GM12878 (cell line): ENCODE data around the gene FBXO5. TPM values are rescaled to one million over a fixed set of nuclear protein-coding genes. Genes with fewer than 3 reads are reported as not detected.
A peak's percentile ranks its signal among the peaks of the same experiment; 100 is the strongest.

Source experiments
- ATAC-seq: fragments of 200-7000 bp; cut with Tn5 transposase; 3 replicates; pipeline ENCODE4 v1.9.1; 2020; ENCODE audit warnings: mild to moderate bottlenecking, moderate library complexity
- BruUV-seq: library from RNA; stranded (reverse); fragments of 400-500 nt; replicated peaks from 2 replicates; lab custom pipeline; 2021; lab: Mats Ljungman, UMichigan
- CTCF ChIA-PET: fragments of 300-600 bp; sonication (Branson Sonifier 250); formaldehyde crosslinking; extraction: SDS; loops from one replicate; lab custom pipeline; 2021; ENCODE audit warnings: inconsistent platforms; lab: Yijun Ruan, JAX
- POLR2A ChIA-PET: fragments of 350-600 bp; formaldehyde crosslinking; extraction: SDS; loops from one replicate; lab custom pipeline; 2021; ENCODE audit warnings: inconsistent platforms; lab: Charles Lee
- RAD21 ChIA-PET: fragments of 300-600 bp; sonication (Branson Sonifier 250); formaldehyde crosslinking; loops from one replicate; lab custom pipeline; 2023; ENCODE audit warnings: antibody characterized with exemption; ENCODE audit not compliant: unreplicated experiment; lab: Charles Lee
- SMC1A ChIA-PET: fragments of 300-600 bp; sonication (Branson Sonifier 250); formaldehyde crosslinking; loops from one replicate; lab custom pipeline; 2023; ENCODE audit not compliant: unreplicated experiment, uncharacterized antibody; lab: Charles Lee
- DNase-seq: peaks from one replicate; pipeline ENCODE4 v3.0.0-alpha.2; 2011; ENCODE audit warnings: low read depth, low spot score
- FAIRE-seq: peaks from 3 replicates; lab custom pipeline; 2011; peaks lifted over from hg19 to GRCh38; lab: Jason Lieb, UNC
- H2AFZ ChIP-seq: 2 replicates; pipeline ENCODE4 v1.6.0; 2011; ENCODE audit warnings: low read depth, low read length, control low read depth; ENCODE audit not compliant: control insufficient read depth
- H3K27ac ChIP-seq: 2 replicates; pipeline ENCODE4 v1.5.1; 2011; ENCODE audit warnings: control low read depth; ENCODE audit not compliant: control insufficient read depth, insufficient read depth
- H3K27me3 ChIP-seq, 2 experiments: replicated peaks in 1 of 2; 2 replicates each; pipeline versions ENCODE4 v1.6.0 to v1.6.1; 2011; ENCODE audit warnings: low read length in 1 of 2; ENCODE audit not compliant: control insufficient read depth in 2 of 2, insufficient read depth in 2 of 2
- H3K36me3 ChIP-seq, 2 experiments: 2 replicates each; pipeline ENCODE4 v1.5.1; 2011; ENCODE audit warnings: low read length in 1 of 2; ENCODE audit not compliant: control insufficient read depth in 2 of 2, insufficient read depth in 2 of 2
- H3K4me1 ChIP-seq: 2 replicates; pipeline ENCODE4 v1.6.1; 2011; ENCODE audit warnings: mild to moderate bottlenecking, low read length, moderate library complexity, mixed read lengths; ENCODE audit not compliant: control insufficient read depth, insufficient read depth
- H3K4me2 ChIP-seq: 2 replicates; pipeline ENCODE4 v1.6.0; 2011; ENCODE audit warnings: control low read depth; ENCODE audit not compliant: control insufficient read depth, insufficient read depth
- H3K4me3 ChIP-seq: fragments of 200-600 bp; sonication (generic); 2 replicates; pipeline ENCODE4 v1.5.1; 2016
- H3K79me2 ChIP-seq: 2 replicates; pipeline ENCODE4 v1.6.0; 2011; ENCODE audit warnings: low read length; ENCODE audit not compliant: control insufficient read depth, insufficient read depth
- H3K9ac ChIP-seq: 2 replicates; pipeline ENCODE4 v1.8.0; 2011; ENCODE audit warnings: low read length, control low read depth, mixed read lengths; ENCODE audit not compliant: control insufficient read depth, insufficient read depth
- H3K9me3 ChIP-seq: replicated peaks from 3 replicates; pipeline ENCODE4 v1.5.1; 2011; ENCODE audit warnings: mild to moderate bottlenecking, low read length; ENCODE audit not compliant: control insufficient read depth, insufficient read depth
- H4K20me1 ChIP-seq: 2 replicates; pipeline ENCODE4 v1.6.0; 2011; ENCODE audit not compliant: control insufficient read depth, insufficient read depth
- ATF7 ChIP-seq: fragments of 450-650 bp; IDR thresholded peaks from 2 replicates; pipeline ENCODE4 v1.6.1; 2016; ENCODE audit warnings: low read depth, mild to moderate bottlenecking
- BHLHE40 ChIP-seq, 2 experiments: fragments of 450-650 bp in 1 of 2; IDR thresholded peaks; 2 replicates each; pipeline ENCODE4 v1.6.1; 2011 to 2017; ENCODE audit warnings: low read depth in 2 of 2, borderline replicate concordance in 1 of 2, improper control_type of control experiment in 1 of 2, low read length in 1 of 2, mild to moderate bottlenecking in 1 of 2
- BRCA1 ChIP-seq: IDR thresholded peaks from 2 replicates; pipeline ENCODE4 v1.6.1; 2011; ENCODE audit warnings: low read depth, low read length, improper control_type of control experiment
- CBX3 ChIP-seq: fragments of 200-600 bp; sonication (generic); IDR thresholded peaks from 2 replicates; pipeline ENCODE4 v1.6.1; 2016; ENCODE audit warnings: low read depth, borderline replicate concordance
- CTCF ChIP-seq, 3 experiments: IDR thresholded peaks in 2 of 3; conservative IDR thresholded peaks in 1 of 3; 2 replicates each; pipeline ENCODE4 v1.5.1; 2011; ENCODE audit warnings: low read depth in 3 of 3, low read length in 3 of 3, mild to moderate bottlenecking in 3 of 3, control low read depth in 2 of 3, moderate library complexity in 2 of 3, inconsistent platforms in 1 of 3, mixed read lengths in 1 of 3; ENCODE audit not compliant: control insufficient read depth in 2 of 3, insufficient read depth in 1 of 3; ENCODE audit errors: extremely low read depth in 1 of 3
- EGR1 ChIP-seq, 2 experiments: IDR thresholded peaks; 1 replicate in 1 of 2; 2 replicates in 1 of 2; pipeline ENCODE4 v1.6.1; 2011 to 2012; ENCODE audit warnings: low read depth in 2 of 2, low read length in 2 of 2, borderline replicate concordance in 1 of 2, mild to moderate bottlenecking in 1 of 2, moderate library complexity in 1 of 2
- KAT2A ChIP-seq: conservative IDR thresholded peaks from 2 replicates; pipeline ENCODE4 v1.6.1; 2011; ENCODE audit warnings: low read depth, low read length; ENCODE audit not compliant: control insufficient read depth
- MEF2A ChIP-seq: IDR thresholded peaks from 2 replicates; pipeline ENCODE4 v1.6.1; 2011; ENCODE audit warnings: low read depth, mild to moderate bottlenecking, low read length, moderate library complexity; ENCODE audit not compliant: insufficient read depth
- PKNOX1 ChIP-seq: fragments of 450-650 bp; IDR thresholded peaks from 2 replicates; pipeline ENCODE4 v1.6.1; 2016; ENCODE audit warnings: mild to moderate bottlenecking
- POLR2A ChIP-seq: IDR thresholded peaks from 2 replicates; pipeline ENCODE4 v1.6.1; 2011; ENCODE audit warnings: low read depth, mild to moderate bottlenecking, low read length
- RAD21 ChIP-seq: IDR thresholded peaks from 2 replicates; pipeline ENCODE4 v1.6.1; 2011; ENCODE audit warnings: mild to moderate bottlenecking, low read depth, low read length, moderate library complexity; ENCODE audit not compliant: insufficient read depth
- SMC3 ChIP-seq: IDR thresholded peaks from 2 replicates; pipeline ENCODE4 v1.6.1; 2011; ENCODE audit warnings: low read length, improper control_type of control experiment, borderline replicate concordance
- STAT3 ChIP-seq: IDR thresholded peaks from 2 replicates; pipeline ENCODE4 v1.6.1; 2011; ENCODE audit warnings: low read depth, low read length, improper control_type of control experiment
- TBL1XR1 ChIP-seq: IDR thresholded peaks from 2 replicates; pipeline ENCODE4 v1.6.1; 2012; ENCODE audit warnings: low read depth, low read length, improper control_type of control experiment
- WRNIP1 ChIP-seq: IDR thresholded peaks from 2 replicates; pipeline ENCODE4 v1.6.1; 2011; ENCODE audit warnings: low read depth, low read length, improper control_type of control experiment, borderline replicate concordance
- ZBTB4 ChIP-seq: fragments of 450-650 bp; formaldehyde crosslinking; IDR thresholded peaks from 2 replicates; pipeline ENCODE4 v1.4.0; 2022; ENCODE audit warnings: mild to moderate bottlenecking, moderate library complexity
- ZNF384 ChIP-seq: IDR thresholded peaks from 2 replicates; pipeline ENCODE4 v1.6.1; 2012; ENCODE audit warnings: low read depth, mild to moderate bottlenecking, low read length, improper control_type of control experiment, borderline replicate concordance
- WGBS: methylation state at CpG from one replicate; pipeline ENCODE4 v1.1.6; 2016; ENCODE audit warnings: low lambda C conversion rate; ENCODE audit not compliant: insufficient replicate concordance, insufficient coverage; ENCODE audit errors: missing lambda C conversion rate; 5-methylcytosine and 5-hydroxymethylcytosine counted together
- in situ Hi-C: fragments of 300-500 bp; cut with MboI; formaldehyde crosslinking; loops from 9 replicates; pipeline ENCODE4 v1.14.3; 2018; ENCODE audit warnings: mixed read lengths
- intact Hi-C: fragments of 100-400 bp; cut with micrococcal nuclease; formaldehyde crosslinking; loops from one replicate; pipeline ENCODE4 v1.14.2; 2022; ENCODE audit not compliant: unreplicated experiment
- polyA plus RNA-seq, 11 experiments: library from polyadenylated mRNA; depleted of rRNA in 4 of 11; unstranded in 6 of 11; stranded (reverse) in 5 of 11; fragments of >200 nt; fragmentation: Nextera tagmentation in 4 of 11; fragmentation: Illumina TruSeq in 1 of 11; extraction: Ambion mirVana in 4 of 11; extraction: Trizol in 1 of 11; gene quantifications; 1 replicate in 1 of 11; 2 replicates in 10 of 11; pipeline versions ENCODE4 v1.2.1 to v1.2.3, GENCODE V29; 2011 to 2016; ENCODE audit warnings: inconsistent platforms in 2 of 11, missing spikeins in 2 of 11, low read depth in 1 of 11
- total RNA-seq, 4 experiments: library from RNA; depleted of rRNA in 3 of 4; stranded (reverse); fragments of >200 nt in 3 of 4; fragmentation: Illumina TruSeq in 1 of 4; extraction: Trizol in 1 of 4; gene quantifications; 2 replicates each; pipeline versions ENCODE4 v1.2.1 to v1.2.3, GENCODE V29; 2013 to 2021

Gene FBXO5
- total and polyA plus RNA-seq, 10 of the 15 experiments (the other 5 are each of a cell fraction or from before 2014, with no cell fraction given): 13.6 to 62.2 (median 37.7) TPM

- RAD21 ChIA-PET: interaction anchor here (0.8 to 1.8 kb wide), 3 partner anchors 51 to 73 kb away, joined by 5 to 16 read pairs (median 5); no protein-coding TSS in a partner anchor
- in situ Hi-C loops (loop anchor here (5.0 kb wide), 1 partner anchor 157 kb away; no protein-coding TSS in a partner anchor), intact Hi-C loops (loop anchor here (1.0 to 10.0 kb wide), 4 partner anchors 52 to 469 kb away; no protein-coding TSS in a partner anchor)
- DNase-seq (peak; percentile 45), ATAC-seq (peak; percentile 100), FAIRE-seq (peak; percentile 87)
- Histone ChIP-seq H3K27me3 (no peaks in the 10 kb centered on the region; a peak in 1 of 4 replicates), H4K20me1 (no peaks in the 10 kb centered on the region), H3K36me3 (no peaks in the 10 kb centered on the region), H3K9me3 (no peaks in the 10 kb centered on the region), H3K4me1 (no peaks in the 10 kb centered on the region), H3K79me2 (no peaks in the 10 kb centered on the region), H3K4me3 (no peak overlapping the region), H3K9ac (no peak overlapping the region), H2AFZ (no peak overlapping the region), H3K4me2 (no peak overlapping the region), H3K27ac (no peak overlapping the region)
- POLR2A ChIA-PET: no interaction called here
- BruUV-seq: no TSS peak
- under 1% methylated on average over 6 of the region's 6 CpGs for WGBS
- SMC1A ChIA-PET: interaction anchor here (0.6 to 3.4 kb wide), 4 partner anchors 23 to 76 kb away, joined by 3 to 23 read pairs (median 6); no protein-coding TSS in a partner anchor
- CTCF ChIA-PET: interaction anchor here (0.7 to 4.9 kb wide), 19 partner anchors 16 to 274 kb away, joined by 3 to 47 read pairs (median 4); partner anchors contain the start of gene VIP
- no peak for TF ChIP-seq POLR2A
- TF ChIP-seq BRCA1: no peak
- TF ChIP-seq ZNF384: no peak
- TF ChIP-seq MEF2A: no peak
- 0 out of 2 replicates have a peak, but pooled peaks have one; percentile 21 for TF ChIP-seq PKNOX1
- TF ChIP-seq BHLHE40 (IDR thresholded peaks at IDR 0.05; ENCODE audit: borderline replicate concordance in 1 of 2, low read depth in 2 of 2, low read length in 1 of 2): no peak
- peak; percentile 78 for TF ChIP-seq SMC3
- TF ChIP-seq WRNIP1: no peak
- TF ChIP-seq TBL1XR1: no peak
- TF ChIP-seq KAT2A: no peak
- no peak for TF ChIP-seq ATF7
- TF ChIP-seq CTCF (IDR thresholded peaks at IDR 0.05 in 2 of 3, conservative IDR thresholded peaks at IDR 0.05 in 1 of 3; ENCODE audit: control insufficient read depth in 2 of 3, extremely low read depth in 1 of 3, insufficient read depth in 1 of 3, low read depth in 3 of 3, low read length in 3 of 3): peak; percentile 66 to 86 (median 76); a peak in 5 of 6 replicates
- no peak for TF ChIP-seq CBX3
- no peak for TF ChIP-seq ZBTB4 (CRISPR knock-in tag)
- peak; percentile 77 for TF ChIP-seq RAD21
- no peak for TF ChIP-seq EGR1 (IDR thresholded peaks at IDR 0.05; ENCODE audit: borderline replicate concordance in 1 of 2, low read depth in 2 of 2, low read length in 2 of 2)
- TF ChIP-seq STAT3: no peak
Observed at GRCh38 chr6:153023977-153024708, 41.3 kb upstream of the FBXO5 start.
